ENCODE data around the gene ZNF670.
"Not testable (repeated sequence)": the region's sequence is repeated elsewhere in the genome, so short reads cannot be mapped to it uniquely, and the experiment has no call there.

ZNF670 gene

DNA sequence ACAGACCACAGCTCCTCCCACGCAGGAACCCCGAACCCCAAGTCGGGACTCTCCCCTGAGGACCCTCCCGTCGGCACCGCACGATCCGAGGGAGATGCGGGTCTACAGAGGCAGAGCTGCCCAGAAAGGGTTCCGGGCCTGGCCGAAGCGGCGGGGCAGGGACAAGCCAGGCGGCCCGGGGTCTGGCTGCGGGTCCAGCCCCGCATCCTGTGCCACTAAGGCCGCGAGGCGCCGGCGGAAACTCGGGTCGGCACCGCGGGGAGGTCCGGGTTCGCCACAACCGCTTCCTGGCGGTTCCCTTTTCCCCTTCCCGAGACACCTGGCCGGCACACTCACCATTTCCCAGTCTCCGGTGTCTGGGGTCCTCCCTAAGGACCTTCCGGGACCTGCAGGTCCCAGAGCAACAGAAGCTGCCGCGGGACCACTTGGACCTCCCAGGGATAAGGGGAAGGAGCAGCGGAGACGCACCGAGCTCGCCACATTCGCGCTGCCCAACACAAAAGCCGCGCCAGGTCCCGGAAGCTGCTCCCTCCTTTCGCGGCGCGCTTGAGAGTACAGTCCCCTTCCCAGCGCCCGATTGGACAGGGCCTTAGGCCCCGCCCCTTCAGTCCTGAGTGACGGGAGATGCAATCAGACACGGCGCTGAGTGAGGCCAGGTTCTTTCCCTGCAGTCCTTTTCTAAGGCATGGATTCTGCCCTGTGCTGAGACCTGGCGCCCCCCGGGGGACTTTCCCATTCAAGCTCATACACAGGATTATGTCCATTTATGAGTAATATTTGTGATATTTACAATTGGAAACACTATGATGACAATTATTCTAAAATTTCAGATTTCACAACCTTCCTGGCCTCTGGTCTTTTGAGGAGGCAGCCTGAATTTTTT, at the start of gene ZNF670:
Gene ZNF670, minus strand, starts transcription at position 554 of the 883 bp plus-strand sequence. Its CDS starts 215 bp downstream, at position 339.
- TF ChIP-seq, protein P1, sequence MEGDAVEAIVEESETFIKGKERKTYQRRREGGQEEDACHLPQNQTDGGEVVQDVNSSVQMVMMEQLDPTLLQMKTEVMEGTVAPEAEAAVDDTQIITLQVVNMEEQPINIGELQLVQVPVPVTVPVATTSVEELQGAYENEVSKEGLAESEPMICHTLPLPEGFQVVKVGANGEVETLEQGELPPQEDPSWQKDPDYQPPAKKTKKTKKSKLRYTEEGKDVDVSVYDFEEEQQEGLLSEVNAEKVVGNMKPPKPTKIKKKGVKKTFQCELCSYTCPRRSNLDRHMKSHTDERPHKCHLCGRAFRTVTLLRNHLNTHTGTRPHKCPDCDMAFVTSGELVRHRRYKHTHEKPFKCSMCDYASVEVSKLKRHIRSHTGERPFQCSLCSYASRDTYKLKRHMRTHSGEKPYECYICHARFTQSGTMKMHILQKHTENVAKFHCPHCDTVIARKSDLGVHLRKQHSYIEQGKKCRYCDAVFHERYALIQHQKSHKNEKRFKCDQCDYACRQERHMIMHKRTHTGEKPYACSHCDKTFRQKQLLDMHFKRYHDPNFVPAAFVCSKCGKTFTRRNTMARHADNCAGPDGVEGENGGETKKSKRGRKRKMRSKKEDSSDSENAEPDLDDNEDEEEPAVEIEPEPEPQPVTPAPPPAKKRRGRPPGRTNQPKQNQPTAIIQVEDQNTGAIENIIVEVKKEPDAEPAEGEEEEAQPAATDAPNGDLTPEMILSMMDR (IDR thresholded peaks at IDR 0.05; ENCODE audit: low read depth, low read length), result peak; percentile 5
- peak within 1 kb of the TSS; percentile 77 to 93 for H3K4me3 ChIP-seq (replicated peaks in 1 of 2; ENCODE audit: low read depth in 2 of 2, low read length in 2 of 2)
- peak; percentile 94 to 96 for DNase-seq (ENCODE audit: low read depth in 2 of 2)

DNA sequence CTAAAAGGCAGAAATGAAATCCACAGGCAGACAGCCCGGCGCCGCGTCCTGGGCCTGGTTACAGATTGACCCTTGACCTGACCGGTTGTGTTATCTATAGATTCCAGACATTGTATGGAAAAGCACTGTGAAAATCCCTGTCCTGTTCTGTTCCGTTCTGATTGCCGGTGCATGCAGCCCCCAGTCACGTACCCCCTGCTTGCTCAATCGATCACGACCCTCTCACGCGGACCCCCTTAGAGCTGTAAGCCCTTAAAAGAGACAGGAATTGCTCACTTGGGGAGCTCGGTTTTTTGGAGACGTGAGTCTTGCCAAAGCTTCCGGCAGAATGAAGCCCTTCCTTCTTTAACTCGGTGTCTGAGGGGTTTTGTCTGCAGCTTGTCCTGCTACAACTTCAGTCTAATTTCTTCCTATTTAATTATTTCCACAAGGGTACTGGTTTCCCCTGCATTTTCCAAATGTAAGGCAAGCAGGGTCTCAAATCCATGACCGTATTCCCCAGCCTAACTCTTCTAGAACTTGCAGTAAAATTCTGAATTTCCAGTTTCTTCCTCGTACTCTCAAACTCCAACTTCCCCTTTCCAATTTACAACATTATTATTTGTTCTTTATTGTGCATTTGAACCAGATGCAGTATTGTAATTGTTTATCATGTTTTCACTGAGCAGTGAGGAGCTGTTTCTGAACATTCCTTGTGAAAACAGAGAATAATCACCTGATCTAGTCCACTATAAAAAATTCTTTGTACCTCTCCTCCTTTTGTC, 49.1 kb upstream of the ZNF670 start:
- H3K4me3 ChIP-seq (replicated peaks in 1 of 2; ENCODE audit: low read depth in 2 of 2, low read length in 2 of 2), result peak overlapping the region in 1 of 2 donors; percentile 10

DNA sequence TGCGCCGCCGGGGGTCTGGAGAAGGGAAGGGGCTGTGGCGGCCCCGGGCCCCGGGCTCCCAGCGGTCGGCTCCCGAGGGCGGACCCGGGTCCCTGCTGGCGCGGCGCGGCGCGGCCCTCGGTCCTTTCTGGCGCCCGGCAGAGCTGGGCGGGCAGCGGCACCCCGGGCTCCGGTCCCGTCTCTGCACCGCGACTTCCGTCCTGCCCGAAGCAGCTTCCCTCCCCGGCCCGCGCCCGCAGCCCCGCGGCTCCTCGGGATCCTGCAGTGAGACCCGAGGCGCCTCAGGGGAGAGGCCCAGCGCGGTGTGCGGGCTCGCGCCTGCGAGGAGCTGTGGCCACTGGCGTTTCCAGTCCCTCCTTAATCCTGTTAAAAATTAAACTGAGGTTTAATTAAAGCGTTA, 48.0 kb upstream of the ZNF670 start:
- not testable (repeated sequence) for H3K4me3 ChIP-seq (replicated peaks in 1 of 2; ENCODE audit: low read depth in 2 of 2, low read length in 2 of 2); DNase-seq (ENCODE audit: low read depth in 2 of 2)

More for the DNA sequence above, 49.1 kb upstream of the ZNF670 start:
- not testable (repeated sequence) for DNase-seq (ENCODE audit: low read depth in 2 of 2)

DNA sequence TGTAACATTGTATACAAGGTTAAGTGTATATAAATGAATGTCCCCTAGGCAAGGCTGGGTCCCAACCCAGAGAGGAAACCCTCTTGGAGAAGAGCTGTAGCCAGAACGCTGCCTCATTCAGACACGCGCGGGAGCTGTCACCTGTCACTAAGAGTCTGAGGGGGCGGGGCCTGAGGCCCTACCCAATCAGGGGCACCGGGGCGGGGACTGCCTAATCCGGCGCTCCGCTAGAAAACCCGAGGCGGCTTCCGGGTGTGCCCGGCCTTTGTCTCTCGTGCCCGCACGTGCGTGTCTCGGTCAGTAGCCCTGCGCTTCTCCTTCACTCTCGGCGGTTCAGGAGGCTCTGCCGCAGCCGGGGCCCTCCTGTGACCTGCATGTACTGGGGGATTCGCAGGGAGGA, 47.6 kb upstream of the ZNF670 start:
- DNase-seq (ENCODE audit: low read depth in 2 of 2), result not testable (repeated sequence)

DNA sequence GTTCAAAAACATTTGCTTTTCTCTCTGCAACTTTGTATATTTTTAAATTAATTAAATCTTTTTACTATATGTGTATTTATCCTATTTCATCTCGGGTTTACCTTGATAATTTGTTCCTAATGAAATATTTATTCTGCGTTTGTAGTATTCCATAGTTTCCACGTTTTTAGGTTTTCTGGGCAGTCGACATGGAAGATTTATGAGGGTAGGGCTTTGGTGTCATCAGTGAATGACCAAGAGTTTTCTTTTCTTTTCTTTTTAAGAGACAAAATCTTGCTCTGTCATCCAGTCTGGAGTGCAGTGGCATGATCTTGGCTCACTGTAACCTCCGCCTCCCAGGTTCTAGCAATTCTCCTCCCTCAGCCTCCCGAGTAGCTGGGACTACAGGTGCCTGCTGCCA, 42.8 kb upstream of the ZNF670 start:
- TF ChIP-seq, protein P1 (IDR thresholded peaks at IDR 0.05; ENCODE audit: low read depth, low read length), result no peak
- no peak for DNase-seq (ENCODE audit: low read depth in 2 of 2)
- H3K4me3 ChIP-seq (replicated peaks in 1 of 2; ENCODE audit: low read depth in 2 of 2, low read length in 2 of 2), result no peak overlapping the region

More for the DNA sequence above, 47.6 kb upstream of the ZNF670 start:
- H3K4me3 ChIP-seq (replicated peaks in 1 of 2; ENCODE audit: low read depth in 2 of 2, low read length in 2 of 2), result not testable (repeated sequence)

DNA sequence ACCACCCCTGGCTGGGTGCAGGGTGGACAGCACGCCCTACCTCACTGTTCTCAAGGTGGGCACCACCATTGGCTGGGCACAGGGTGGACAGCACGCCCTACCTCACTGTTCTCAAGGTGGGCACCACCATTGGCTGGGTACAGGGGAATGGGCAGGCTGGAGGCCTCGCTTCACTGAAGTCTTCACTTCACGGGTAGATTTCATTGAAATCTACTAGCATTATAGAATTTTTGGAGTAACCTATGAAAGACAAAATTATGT, 41.7 kb upstream of the ZNF670 start:
- not testable (repeated sequence) for H3K4me3 ChIP-seq (replicated peaks in 1 of 2; ENCODE audit: low read depth in 2 of 2, low read length in 2 of 2); DNase-seq (ENCODE audit: low read depth in 2 of 2)

DNA sequence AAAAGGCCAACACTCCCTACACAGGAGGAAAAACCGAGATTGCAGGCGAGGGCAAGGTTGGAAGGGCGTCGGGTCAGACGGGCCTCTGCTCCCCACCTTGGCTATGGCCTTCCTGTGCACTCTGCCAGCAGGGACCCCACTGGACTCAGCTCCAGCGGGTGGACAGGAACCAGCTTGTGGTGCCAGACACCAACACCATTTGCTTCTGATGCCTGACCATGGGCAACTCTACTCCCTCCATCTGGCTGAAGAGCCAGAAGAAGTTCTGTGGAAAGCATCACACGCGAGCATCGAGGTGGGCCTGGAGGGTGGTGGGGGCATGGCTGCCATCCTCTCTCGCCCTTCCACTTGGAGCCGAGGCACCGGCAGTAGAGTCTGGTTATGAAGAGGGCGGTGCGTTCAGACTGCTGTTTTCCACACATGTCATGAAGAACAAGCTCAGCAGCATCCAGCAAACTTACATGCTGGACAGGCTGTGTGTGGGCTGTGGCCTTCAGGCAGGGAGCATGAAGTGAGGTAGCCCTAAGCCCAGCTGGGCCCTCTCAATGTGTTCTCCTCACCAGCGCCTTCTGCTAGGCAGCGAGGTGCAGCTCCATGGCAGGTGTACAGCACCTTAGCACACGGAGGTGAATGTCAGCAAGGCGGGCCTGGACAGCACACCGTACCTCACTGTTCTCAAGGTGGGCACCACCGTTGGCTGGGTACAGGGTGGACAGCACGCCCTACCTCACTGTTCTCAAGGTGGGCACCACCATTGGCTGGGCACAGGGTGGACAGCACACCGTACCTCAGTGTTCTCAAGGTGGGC, 41.2 kb upstream of the ZNF670 start:
- no peak overlapping the region for H3K4me3 ChIP-seq (replicated peaks in 1 of 2; ENCODE audit: low read depth in 2 of 2, low read length in 2 of 2)
- DNase-seq (ENCODE audit: low read depth in 2 of 2), result no peak
- TF ChIP-seq, protein P1 (IDR thresholded peaks at IDR 0.05; ENCODE audit: low read depth, low read length), result no peak

DNA sequence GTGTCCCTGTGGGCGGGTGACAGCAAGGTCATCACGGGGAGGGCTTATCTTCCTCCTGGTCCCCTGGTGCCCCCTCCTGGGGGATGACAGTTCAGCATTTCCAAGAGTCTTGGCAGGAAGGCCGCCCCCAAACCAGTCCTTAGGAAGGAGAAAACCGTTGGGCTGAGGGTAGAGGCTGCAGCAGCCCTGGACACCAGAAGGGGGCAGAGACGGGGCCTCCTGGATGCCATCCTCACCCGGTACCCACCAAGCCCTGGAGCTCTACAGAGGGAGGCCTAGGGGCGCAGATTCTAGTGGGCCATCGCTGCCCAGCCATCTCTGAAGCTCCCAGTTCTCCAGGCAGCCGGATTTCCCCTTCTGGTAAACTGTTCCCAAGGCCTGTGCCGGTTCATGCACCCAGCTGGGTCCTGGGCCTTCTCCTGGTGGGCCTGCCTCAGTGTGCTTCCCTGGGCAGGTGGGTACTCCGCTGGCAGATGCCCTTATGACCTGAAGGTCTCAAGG, 40.4 kb upstream of the ZNF670 start:
- DNase-seq (ENCODE audit: low read depth in 2 of 2), result peak; percentile 24 to 36
- TF ChIP-seq, protein P1 (IDR thresholded peaks at IDR 0.05; ENCODE audit: low read depth, low read length), result peak; percentile 21
- H3K4me3 ChIP-seq (replicated peaks in 1 of 2; ENCODE audit: low read depth in 2 of 2, low read length in 2 of 2), result no peak overlapping the region
